ENCODE results near the gene TSPAN5.

Gene TSPAN5

DNA sequence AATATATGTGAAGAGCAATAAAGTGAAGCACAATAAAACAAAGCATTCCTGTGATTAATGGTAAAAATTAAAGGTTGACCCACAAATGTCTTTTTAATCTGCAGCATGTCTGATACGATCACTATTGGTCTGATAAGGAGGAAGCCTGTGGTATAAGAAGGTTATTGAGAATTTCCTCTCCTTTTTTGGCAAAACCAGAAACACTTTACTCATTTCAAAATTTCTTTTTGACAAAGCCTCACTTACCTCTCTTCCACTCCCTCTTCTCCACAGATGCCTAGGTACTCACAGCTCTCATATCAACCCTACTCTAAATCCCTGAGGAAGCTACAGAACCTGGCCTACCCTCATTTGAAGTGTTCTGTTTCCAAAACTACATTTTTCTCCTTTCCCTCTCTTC, 56.1 kb downstream of the TSPAN5 start:
- Histone ChIP-seq H3K9me2 (replicated peaks; ENCODE audit: low read depth, low read length) (no peaks in the 10 kb centered on the region), H3K4me3 (ENCODE audit: low read length, poor library complexity, severe bottlenecking) (no peak overlapping the region), H3F3A (ENCODE audit: low read depth) (no peaks in the 10 kb centered on the region), H3K4me2 (ENCODE audit: low read depth, low read length, poor library complexity, severe bottlenecking) (no peak overlapping the region), H3K79me2 (ENCODE audit: insufficient read depth, low read length) (no peaks in the 10 kb centered on the region; the same call in 1 of the 2 replicates), H3K27me3 (ENCODE audit: insufficient read depth, low read length, poor library complexity, severe bottlenecking) (no peaks in the 10 kb centered on the region), H2AFZ (ENCODE audit: low read length) (no peak overlapping the region), H3K36me3 (ENCODE audit: insufficient read depth, low read length) (no peaks in the 10 kb centered on the region), H4K20me1 (ENCODE audit: insufficient read depth, low read length, poor library complexity, severe bottlenecking) (no peaks in the 10 kb centered on the region), H3K9ac (ENCODE audit: low read depth, low read length, poor library complexity, severe bottlenecking) (no peak overlapping the region), H3K4me1 (ENCODE audit: insufficient read depth, low read length, poor library complexity, severe bottlenecking) (peaks cover 4% of the 10 kb centered on the region), H3K9me3 (ENCODE audit: insufficient read depth, low read depth, low read length) (peaks cover 20% of the 10 kb centered on the region; the same call in 1 of the 2 replicates)
- TF ChIP-seq EZH2phosphoT487 (IDR thresholded peaks at IDR 0.05; ENCODE audit: borderline replicate concordance), result no peak
- TF ChIP-seq, protein P1, sequence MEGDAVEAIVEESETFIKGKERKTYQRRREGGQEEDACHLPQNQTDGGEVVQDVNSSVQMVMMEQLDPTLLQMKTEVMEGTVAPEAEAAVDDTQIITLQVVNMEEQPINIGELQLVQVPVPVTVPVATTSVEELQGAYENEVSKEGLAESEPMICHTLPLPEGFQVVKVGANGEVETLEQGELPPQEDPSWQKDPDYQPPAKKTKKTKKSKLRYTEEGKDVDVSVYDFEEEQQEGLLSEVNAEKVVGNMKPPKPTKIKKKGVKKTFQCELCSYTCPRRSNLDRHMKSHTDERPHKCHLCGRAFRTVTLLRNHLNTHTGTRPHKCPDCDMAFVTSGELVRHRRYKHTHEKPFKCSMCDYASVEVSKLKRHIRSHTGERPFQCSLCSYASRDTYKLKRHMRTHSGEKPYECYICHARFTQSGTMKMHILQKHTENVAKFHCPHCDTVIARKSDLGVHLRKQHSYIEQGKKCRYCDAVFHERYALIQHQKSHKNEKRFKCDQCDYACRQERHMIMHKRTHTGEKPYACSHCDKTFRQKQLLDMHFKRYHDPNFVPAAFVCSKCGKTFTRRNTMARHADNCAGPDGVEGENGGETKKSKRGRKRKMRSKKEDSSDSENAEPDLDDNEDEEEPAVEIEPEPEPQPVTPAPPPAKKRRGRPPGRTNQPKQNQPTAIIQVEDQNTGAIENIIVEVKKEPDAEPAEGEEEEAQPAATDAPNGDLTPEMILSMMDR (conservative IDR thresholded peaks at IDR 0.05; ENCODE audit: low read length), result no peak

DNA sequence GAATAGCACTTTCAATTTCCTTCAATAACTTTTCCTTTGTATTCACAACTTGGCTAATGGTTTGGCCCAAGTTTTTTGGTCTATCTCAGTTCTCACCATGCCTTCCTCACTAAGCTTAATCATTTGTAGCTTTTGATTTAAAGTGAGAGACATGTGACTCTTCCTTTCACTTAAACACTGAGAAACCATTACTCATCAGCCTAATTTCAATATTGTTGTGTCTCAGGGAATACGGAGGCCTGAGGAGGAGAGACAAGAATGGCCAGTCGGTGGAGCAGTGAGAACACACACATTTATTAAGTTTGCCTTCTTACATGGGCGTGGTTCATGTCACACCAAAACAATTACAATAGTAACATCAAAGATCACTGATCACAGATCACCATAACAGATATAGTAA, 56.7 kb downstream of the TSPAN5 start:
- no peaks in the 10 kb centered on the region; the same call in 1 of the 2 replicates for H3K79me2 ChIP-seq (ENCODE audit: insufficient read depth, low read length)
- no peaks in the 10 kb centered on the region for H4K20me1 ChIP-seq (ENCODE audit: insufficient read depth, low read length, poor library complexity, severe bottlenecking)
- H3F3A ChIP-seq (ENCODE audit: low read depth), result no peaks in the 10 kb centered on the region
- peaks cover 4% of the 10 kb centered on the region for H3K4me1 ChIP-seq (ENCODE audit: insufficient read depth, low read length, poor library complexity, severe bottlenecking)
- H2AFZ ChIP-seq (ENCODE audit: low read length), result no peak overlapping the region
- no peaks in the 10 kb centered on the region for H3K27me3 ChIP-seq (ENCODE audit: insufficient read depth, low read length, poor library complexity, severe bottlenecking)
- H3K9me2 ChIP-seq (replicated peaks; ENCODE audit: low read depth, low read length), result no peaks in the 10 kb centered on the region
- H3K4me2 ChIP-seq (ENCODE audit: low read depth, low read length, poor library complexity, severe bottlenecking), result no peak overlapping the region
- H3K9me3 ChIP-seq (ENCODE audit: insufficient read depth, low read depth, low read length), result peaks cover 20% of the 10 kb centered on the region; the same call in 1 of the 2 replicates
- TF ChIP-seq, protein P1 (conservative IDR thresholded peaks at IDR 0.05; ENCODE audit: low read length), result 0 out of 2 replicates have a peak, but pooled peaks have one; percentile 11
- no peak for TF ChIP-seq EZH2phosphoT487 (IDR thresholded peaks at IDR 0.05; ENCODE audit: borderline replicate concordance)
- H3K9ac ChIP-seq (ENCODE audit: low read depth, low read length, poor library complexity, severe bottlenecking), result no peak overlapping the region
- H3K4me3 ChIP-seq (ENCODE audit: low read length, poor library complexity, severe bottlenecking), result no peak overlapping the region
- no peaks in the 10 kb centered on the region for H3K36me3 ChIP-seq (ENCODE audit: insufficient read depth, low read length)

DNA sequence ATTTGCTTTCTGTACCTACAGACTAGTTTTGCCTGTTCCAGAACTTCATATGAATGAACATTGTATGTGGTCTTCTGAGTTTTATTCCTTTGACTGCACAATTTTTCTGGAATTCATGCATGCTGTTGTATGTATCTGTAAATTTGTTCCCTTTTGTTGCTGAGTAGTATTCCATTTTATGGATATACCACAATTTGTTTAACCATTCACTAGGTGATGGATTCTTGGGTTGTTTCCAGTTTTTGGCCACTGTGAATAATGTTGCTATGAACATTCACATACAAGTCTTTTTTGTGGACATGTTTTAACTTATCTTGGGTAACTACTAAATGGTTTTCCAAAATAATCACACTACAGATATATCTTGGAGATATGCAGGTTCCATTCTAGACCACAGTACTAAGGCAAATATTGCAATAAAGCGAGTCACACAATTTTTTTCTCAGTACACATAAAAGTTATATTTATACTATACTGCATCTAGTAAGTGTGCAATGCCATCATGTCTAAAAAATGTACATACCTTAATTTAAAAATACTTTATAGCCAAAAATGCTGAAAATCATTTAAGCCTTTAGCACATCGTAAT, 58.7 kb downstream of the TSPAN5 start:
- no peak for TF ChIP-seq EZH2phosphoT487 (IDR thresholded peaks at IDR 0.05; ENCODE audit: borderline replicate concordance)
- TF ChIP-seq, protein P1 (conservative IDR thresholded peaks at IDR 0.05; ENCODE audit: low read length), result no peak
- Histone ChIP-seq H4K20me1 (ENCODE audit: insufficient read depth, low read length, poor library complexity, severe bottlenecking) (no peaks in the 10 kb centered on the region), H2AFZ (ENCODE audit: low read length) (no peak overlapping the region), H3K36me3 (ENCODE audit: insufficient read depth, low read length) (no peaks in the 10 kb centered on the region), H3K4me1 (ENCODE audit: insufficient read depth, low read length, poor library complexity, severe bottlenecking) (peaks cover 4% of the 10 kb centered on the region), H3K4me3 (ENCODE audit: low read length, poor library complexity, severe bottlenecking) (no peak overlapping the region), H3K79me2 (ENCODE audit: insufficient read depth, low read length) (no peaks in the 10 kb centered on the region), H3K9ac (ENCODE audit: low read depth, low read length, poor library complexity, severe bottlenecking) (no peak overlapping the region), H3K9me3 (ENCODE audit: insufficient read depth, low read depth, low read length) (peaks cover 20% of the 10 kb centered on the region; the same call in 1 of the 2 replicates), H3K4me2 (ENCODE audit: low read depth, low read length, poor library complexity, severe bottlenecking) (no peak overlapping the region), H3K9me2 (replicated peaks; ENCODE audit: low read depth, low read length) (no peaks in the 10 kb centered on the region), H3F3A (ENCODE audit: low read depth) (no peaks in the 10 kb centered on the region), H3K27me3 (ENCODE audit: insufficient read depth, low read length, poor library complexity, severe bottlenecking) (no peaks in the 10 kb centered on the region)
